ENCODE results near the gene REV3L. TPM values are rescaled to one million over a fixed set of nuclear protein-coding genes. Genes with fewer than 3 reads are reported as not detected.

Gene REV3L
- total and polyA plus RNA-seq, 2 of the 8 experiments (the other 6 are each of a cell fraction or from before 2014, with no cell fraction given): 2.1 to 6.6 TPM

DNA sequence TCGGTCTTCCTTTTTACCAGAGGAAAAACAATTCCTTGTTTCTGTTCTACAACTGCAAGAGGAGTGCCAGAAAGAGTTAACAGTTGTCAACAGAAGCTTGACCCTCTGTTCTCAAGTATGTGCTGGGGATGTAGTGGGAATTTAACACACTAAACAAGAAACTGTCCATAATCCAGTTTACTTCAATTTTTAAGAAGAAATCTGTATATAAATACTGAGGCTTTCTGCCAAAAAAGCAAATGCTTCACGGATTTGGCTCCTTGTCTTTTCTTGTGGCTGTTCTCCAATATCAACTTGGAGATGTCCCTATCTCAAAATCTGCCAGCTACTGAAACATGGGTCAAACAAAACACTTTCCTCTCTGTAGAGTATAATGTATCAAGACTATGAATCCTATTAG lies 26.8 kb downstream of the REV3L start:
- no peak overlapping the region for H3K9ac ChIP-seq (replicated peaks in 1 of 4; ENCODE audit: extremely low read depth in 1 of 4, low read depth in 3 of 4, low read length in 3 of 4)
- no peaks in the 10 kb centered on the region for H3K27me3 ChIP-seq (replicated peaks in 1 of 4; ENCODE audit: control insufficient read depth in 3 of 4, extremely low read depth in 1 of 4, insufficient read depth in 3 of 4, low read length in 3 of 4)
- H3K36me3 ChIP-seq (ENCODE audit: control insufficient read depth in 2 of 4, insufficient read depth in 4 of 4, low read length in 3 of 4): no peaks in the 10 kb centered on the region
- H3K27ac ChIP-seq (ENCODE audit: low read depth, low read length): no peak overlapping the region
- no peak overlapping the region for H3K4me3 ChIP-seq (ENCODE audit: extremely low read depth in 1 of 4, insufficient read depth in 2 of 4, low read depth in 3 of 4, low read length in 4 of 4)
- H3K79me1 ChIP-seq (ENCODE audit: low read depth, low read length): no peaks in the 10 kb centered on the region; the same call in 1 of the 2 replicates
- no peak overlapping the region for H2BK5ac ChIP-seq (ENCODE audit: low read depth, low read length)
- no peak overlapping the region for H3K4me2 ChIP-seq (ENCODE audit: insufficient read depth in 1 of 2, low read depth in 2 of 2, low read length in 2 of 2)
- FAIRE-seq (no peak), DNase-seq (ENCODE audit: low read depth in 1 of 2, low spot score in 2 of 2) (no peak)
- H3K56ac ChIP-seq (replicated peaks; ENCODE audit: insufficient read length, low read depth, low read length): no peak overlapping the region
- 87% methylated on average over 2 of the region's 2 CpGs; no CpG with 5 or more reads in 1 of the 2 experiments for WGBS, 2 experiments (ENCODE audit: extremely low coverage in 1 of 2, insufficient coverage in 1 of 2, insufficient read length in 1 of 2, insufficient replicate concordance in 2 of 2, low coverage in 1 of 2, low lambda C conversion rate in 2 of 2, missing lambda C conversion rate in 1 of 2)
- ChIA-PET POLR2A (ENCODE audit: partially characterized antibody) (interaction anchor here (1.1 kb wide), 1 partner anchor 28 kb away, joined by 3 read pairs; no protein-coding TSS in a partner anchor), CTCF (ENCODE audit: partially characterized antibody) (interaction anchor here (0.6 kb wide), 1 partner anchor 10 kb away, joined by 3 read pairs; no protein-coding TSS in a partner anchor)
- H2BK12ac ChIP-seq (ENCODE audit: low read depth, low read length): no peak overlapping the region
- no peak overlapping the region for H2BK20ac ChIP-seq (ENCODE audit: low read length)
- no peak overlapping the region for H3K18ac ChIP-seq (ENCODE audit: extremely low read depth, low read length)
- no peaks in the 10 kb centered on the region for H3K9me3 ChIP-seq (ENCODE audit: insufficient read depth in 2 of 2, low read depth in 1 of 2, low read length in 1 of 2)
- TF ChIP-seq GABPA (IDR thresholded peaks at IDR 0.05; ENCODE audit: borderline replicate concordance, insufficient read depth, low read length): no peak
- no peak overlapping the region for H3K14ac ChIP-seq (ENCODE audit: insufficient read length)
- no peaks in the 10 kb centered on the region for H3K4me1 ChIP-seq (replicated peaks in 1 of 4; ENCODE audit: control insufficient read depth in 3 of 4, insufficient read depth in 4 of 4, low read length in 3 of 4)
- no peak overlapping the region for H3K4ac ChIP-seq (replicated peaks; ENCODE audit: insufficient read length, low read depth, low read length)
- no peak overlapping the region for H4K91ac ChIP-seq (replicated peaks; ENCODE audit: insufficient read length, low read length)
- H2AK5ac ChIP-seq (ENCODE audit: low read depth, low read length): no peak overlapping the region
- no peak overlapping the region for H4K8ac ChIP-seq (ENCODE audit: extremely low read depth, insufficient read depth, low read length)
- peaks cover 0 to 3% of the 10 kb centered on the region in 2 experiments; a peak in 1 of 4 replicates for H3K79me2 ChIP-seq (ENCODE audit: control insufficient read depth in 1 of 2, insufficient read depth in 2 of 2, low read length in 2 of 2)
- H2BK15ac ChIP-seq (ENCODE audit: low read length): no peak overlapping the region
- H3K23me2 ChIP-seq (ENCODE audit: low read depth, low read length): no peaks in the 10 kb centered on the region; the same call in 1 of the 2 replicates
- no peak overlapping the region for H4K5ac ChIP-seq (ENCODE audit: insufficient read length, low read depth, low read length)
- no peak overlapping the region for H3K23ac ChIP-seq (ENCODE audit: insufficient read length)
- H2AFZ ChIP-seq (ENCODE audit: low read length): no peak overlapping the region
- H2BK120ac ChIP-seq (replicated peaks; ENCODE audit: low read depth, low read length): no peak overlapping the region
- H4K20me1 ChIP-seq (replicated peaks in 1 of 2; ENCODE audit: control insufficient read depth in 1 of 2, insufficient read depth in 2 of 2, low read length in 2 of 2): peaks cover 2% of the 10 kb centered on the region in 2 experiments

All from H1 (cell line).